ENCODE results near the gene MED22. TPM values are rescaled to one million over a fixed set of nuclear protein-coding genes. Genes with fewer than 3 reads are reported as not detected.

Gene MED22
- total and polyA plus RNA-seq, 2 experiments from 2014 or later: 20.9 to 85.7 TPM

GRCh38 chr9:133323211-133323610, 24.7 kb downstream of the MED22 start:
- Histone ChIP-seq H3K36me3 (ENCODE audit: insufficient read depth) (no peaks in the 10 kb centered on the region), H3K4me3 (no peak overlapping the region), H2AFZ (no peak overlapping the region), H3K9me2 (ENCODE audit: insufficient read depth) (no peaks in the 10 kb centered on the region), H3K27ac (ENCODE audit: low read depth) (no peak overlapping the region), H3K79me2 (replicated peaks; ENCODE audit: insufficient read depth) (no peaks in the 10 kb centered on the region), H3K4me2 (no peak overlapping the region), H3K4me1 (ENCODE audit: insufficient read depth) (no peaks in the 10 kb centered on the region), H3F3A (replicated peaks; ENCODE audit: low read depth) (no peaks in the 10 kb centered on the region), H3K27me3 (ENCODE audit: insufficient read depth) (no peaks in the 10 kb centered on the region), H4K20me1 (replicated peaks; ENCODE audit: insufficient read depth) (no peaks in the 10 kb centered on the region)
- peaks cover 7% of the 10 kb centered on the region for H3K36me3 Mint-ChIP-seq (ENCODE audit: low read depth)
- no peak for ATAC-seq
- no peak overlapping the region for H3K4me3 Mint-ChIP-seq
- TF ChIP-seq ZNF331 (CRISPR knock-in tag; IDR thresholded peaks at IDR 0.05; ENCODE audit: low read depth) (no peak), CREB1 (CRISPR knock-in tag; IDR thresholded peaks at IDR 0.05; ENCODE audit: low read depth) (no peak), POLR2AphosphoS5 (IDR thresholded peaks at IDR 0.05; ENCODE audit: low read depth) (no peak), JUNB (IDR thresholded peaks at IDR 0.05; ENCODE audit: unreplicated experiment) (no peak)
- DNase-seq (ENCODE audit: low spot score): no peak
- H3K27me3 Mint-ChIP-seq (ENCODE audit: insufficient read depth, low read depth, poor library complexity): peaks cover 15% of the 10 kb centered on the region
- no peaks in the 10 kb centered on the region for H3K4me1 Mint-ChIP-seq
- H3K27ac Mint-ChIP-seq: no peak overlapping the region
- H3K9me3 Mint-ChIP-seq: peaks cover 27% of the 10 kb centered on the region

DNA sequence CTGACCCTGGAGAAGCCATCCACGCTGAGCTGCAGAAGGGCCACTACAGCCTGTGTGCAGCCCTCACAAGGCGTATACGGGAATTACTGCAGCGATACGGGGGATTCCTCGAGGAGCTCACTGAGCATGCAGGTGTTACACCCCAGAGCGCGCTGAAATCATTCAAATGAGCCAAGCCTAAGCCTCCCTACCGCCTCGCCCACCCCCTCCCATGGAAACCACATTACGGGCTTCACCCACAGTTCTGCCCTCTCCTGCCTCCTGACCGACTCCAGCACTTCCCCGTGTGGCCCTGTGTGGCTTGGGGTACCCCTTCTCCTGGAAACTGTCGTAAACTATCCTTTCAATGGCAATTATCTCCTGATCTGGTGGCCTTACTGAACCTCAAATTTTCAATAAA, 25.2 kb downstream of the MED22 start:
- Mint-ChIP-seq H3K4me3 (no peak overlapping the region), H3K27me3 (ENCODE audit: insufficient read depth, low read depth, poor library complexity) (peaks cover 12% of the 10 kb centered on the region), H3K4me1 (no peaks in the 10 kb centered on the region), H3K27ac (no peak overlapping the region), H3K36me3 (ENCODE audit: low read depth) (peaks cover 7% of the 10 kb centered on the region), H3K9me3 (peaks cover 27% of the 10 kb centered on the region)
- Histone ChIP-seq H3K4me3 (no peak overlapping the region), H4K20me1 (replicated peaks; ENCODE audit: insufficient read depth) (no peaks in the 10 kb centered on the region), H3K4me2 (no peak overlapping the region), H3F3A (replicated peaks; ENCODE audit: low read depth) (no peaks in the 10 kb centered on the region), H3K27me3 (ENCODE audit: insufficient read depth) (no peaks in the 10 kb centered on the region), H3K9me2 (ENCODE audit: insufficient read depth) (no peaks in the 10 kb centered on the region), H2AFZ (no peak overlapping the region), H3K27ac (ENCODE audit: low read depth) (no peak overlapping the region), H3K36me3 (ENCODE audit: insufficient read depth) (no peaks in the 10 kb centered on the region), H3K79me2 (replicated peaks; ENCODE audit: insufficient read depth) (no peaks in the 10 kb centered on the region), H3K4me1 (ENCODE audit: insufficient read depth) (no peaks in the 10 kb centered on the region)
- DNase-seq (ENCODE audit: low spot score) (no peak), ATAC-seq (no peak)
- TF ChIP-seq EZH2phosphoT487 (IDR thresholded peaks at IDR 0.05; ENCODE audit: unreplicated experiment) (no peak), ZNF331 (CRISPR knock-in tag; IDR thresholded peaks at IDR 0.05; ENCODE audit: low read depth) (no peak), POLR2AphosphoS5 (IDR thresholded peaks at IDR 0.05; ENCODE audit: low read depth) (no peak), JUNB (IDR thresholded peaks at IDR 0.05; ENCODE audit: unreplicated experiment) (no peak), STAT1 (IDR thresholded peaks at IDR 0.05; ENCODE audit: unreplicated experiment) (no peak), ETS1 (IDR thresholded peaks at IDR 0.05) (no peak), EZH2 (IDR thresholded peaks at IDR 0.05; ENCODE audit: low read depth, unreplicated experiment) (no peak)
- TF ChIP-seq, protein P1, sequence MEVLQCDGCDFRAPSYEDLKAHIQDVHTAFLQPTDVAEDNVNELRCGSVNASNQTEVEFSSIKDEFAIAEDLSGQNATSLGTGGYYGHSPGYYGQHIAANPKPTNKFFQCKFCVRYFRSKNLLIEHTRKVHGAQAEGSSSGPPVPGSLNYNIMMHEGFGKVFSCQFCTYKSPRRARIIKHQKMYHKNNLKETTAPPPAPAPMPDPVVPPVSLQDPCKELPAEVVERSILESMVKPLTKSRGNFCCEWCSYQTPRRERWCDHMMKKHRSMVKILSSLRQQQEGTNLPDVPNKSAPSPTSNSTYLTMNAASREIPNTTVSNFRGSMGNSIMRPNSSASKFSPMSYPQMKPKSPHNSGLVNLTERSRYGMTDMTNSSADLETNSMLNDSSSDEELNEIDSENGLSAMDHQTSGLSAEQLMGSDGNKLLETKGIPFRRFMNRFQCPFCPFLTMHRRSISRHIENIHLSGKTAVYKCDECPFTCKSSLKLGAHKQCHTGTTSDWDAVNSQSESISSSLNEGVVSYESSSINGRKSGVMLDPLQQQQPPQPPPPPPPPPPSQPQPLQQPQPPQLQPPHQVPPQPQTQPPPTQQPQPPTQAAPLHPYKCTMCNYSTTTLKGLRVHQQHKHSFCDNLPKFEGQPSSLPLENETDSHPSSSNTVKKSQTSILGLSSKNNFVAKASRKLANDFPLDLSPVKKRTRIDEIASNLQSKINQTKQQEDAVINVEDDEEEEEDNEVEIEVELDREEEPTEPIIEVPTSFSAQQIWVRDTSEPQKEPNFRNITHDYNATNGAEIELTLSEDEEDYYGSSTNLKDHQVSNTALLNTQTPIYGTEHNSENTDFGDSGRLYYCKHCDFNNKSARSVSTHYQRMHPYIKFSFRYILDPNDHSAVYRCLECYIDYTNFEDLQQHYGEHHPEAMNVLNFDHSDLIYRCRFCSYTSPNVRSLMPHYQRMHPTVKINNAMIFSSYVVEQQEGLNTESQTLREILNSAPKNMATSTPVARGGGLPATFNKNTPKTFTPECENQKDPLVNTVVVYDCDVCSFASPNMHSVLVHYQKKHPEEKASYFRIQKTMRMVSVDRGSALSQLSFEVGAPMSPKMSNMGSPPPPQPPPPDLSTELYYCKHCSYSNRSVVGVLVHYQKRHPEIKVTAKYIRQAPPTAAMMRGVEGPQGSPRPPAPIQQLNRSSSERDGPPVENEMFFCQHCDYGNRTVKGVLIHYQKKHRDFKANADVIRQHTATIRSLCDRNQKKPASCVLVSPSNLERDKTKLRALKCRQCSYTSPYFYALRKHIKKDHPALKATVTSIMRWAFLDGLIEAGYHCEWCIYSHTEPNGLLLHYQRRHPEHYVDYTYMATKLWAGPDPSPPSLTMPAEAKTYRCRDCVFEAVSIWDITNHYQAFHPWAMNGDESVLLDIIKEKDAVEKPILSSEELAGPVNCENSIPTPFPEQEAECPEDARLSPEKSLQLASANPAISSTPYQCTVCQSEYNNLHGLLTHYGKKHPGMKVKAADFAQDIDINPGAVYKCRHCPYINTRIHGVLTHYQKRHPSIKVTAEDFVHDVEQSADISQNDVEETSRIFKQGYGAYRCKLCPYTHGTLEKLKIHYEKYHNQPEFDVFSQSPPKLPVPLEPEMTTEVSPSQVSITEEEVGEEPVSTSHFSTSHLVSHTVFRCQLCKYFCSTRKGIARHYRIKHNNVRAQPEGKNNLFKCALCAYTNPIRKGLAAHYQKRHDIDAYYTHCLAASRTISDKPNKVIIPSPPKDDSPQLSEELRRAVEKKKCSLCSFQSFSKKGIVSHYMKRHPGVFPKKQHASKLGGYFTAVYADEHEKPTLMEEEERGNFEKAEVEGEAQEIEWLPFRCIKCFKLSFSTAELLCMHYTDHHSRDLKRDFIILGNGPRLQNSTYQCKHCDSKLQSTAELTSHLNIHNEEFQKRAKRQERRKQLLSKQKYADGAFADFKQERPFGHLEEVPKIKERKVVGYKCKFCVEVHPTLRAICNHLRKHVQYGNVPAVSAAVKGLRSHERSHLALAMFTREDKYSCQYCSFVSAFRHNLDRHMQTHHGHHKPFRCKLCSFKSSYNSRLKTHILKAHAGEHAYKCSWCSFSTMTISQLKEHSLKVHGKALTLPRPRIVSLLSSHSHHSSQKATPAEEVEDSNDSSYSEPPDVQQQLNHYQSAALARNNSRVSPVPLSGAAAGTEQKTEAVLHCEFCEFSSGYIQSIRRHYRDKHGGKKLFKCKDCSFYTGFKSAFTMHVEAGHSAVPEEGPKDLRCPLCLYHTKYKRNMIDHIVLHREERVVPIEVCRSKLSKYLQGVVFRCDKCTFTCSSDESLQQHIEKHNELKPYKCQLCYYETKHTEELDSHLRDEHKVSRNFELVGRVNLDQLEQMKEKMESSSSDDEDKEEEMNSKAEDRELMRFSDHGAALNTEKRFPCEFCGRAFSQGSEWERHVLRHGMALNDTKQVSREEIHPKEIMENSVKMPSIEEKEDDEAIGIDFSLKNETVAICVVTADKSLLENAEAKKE (CRISPR knock-in tag; IDR thresholded peaks at IDR 0.05): no peak
- TF ChIP-seq, protein P2, sequence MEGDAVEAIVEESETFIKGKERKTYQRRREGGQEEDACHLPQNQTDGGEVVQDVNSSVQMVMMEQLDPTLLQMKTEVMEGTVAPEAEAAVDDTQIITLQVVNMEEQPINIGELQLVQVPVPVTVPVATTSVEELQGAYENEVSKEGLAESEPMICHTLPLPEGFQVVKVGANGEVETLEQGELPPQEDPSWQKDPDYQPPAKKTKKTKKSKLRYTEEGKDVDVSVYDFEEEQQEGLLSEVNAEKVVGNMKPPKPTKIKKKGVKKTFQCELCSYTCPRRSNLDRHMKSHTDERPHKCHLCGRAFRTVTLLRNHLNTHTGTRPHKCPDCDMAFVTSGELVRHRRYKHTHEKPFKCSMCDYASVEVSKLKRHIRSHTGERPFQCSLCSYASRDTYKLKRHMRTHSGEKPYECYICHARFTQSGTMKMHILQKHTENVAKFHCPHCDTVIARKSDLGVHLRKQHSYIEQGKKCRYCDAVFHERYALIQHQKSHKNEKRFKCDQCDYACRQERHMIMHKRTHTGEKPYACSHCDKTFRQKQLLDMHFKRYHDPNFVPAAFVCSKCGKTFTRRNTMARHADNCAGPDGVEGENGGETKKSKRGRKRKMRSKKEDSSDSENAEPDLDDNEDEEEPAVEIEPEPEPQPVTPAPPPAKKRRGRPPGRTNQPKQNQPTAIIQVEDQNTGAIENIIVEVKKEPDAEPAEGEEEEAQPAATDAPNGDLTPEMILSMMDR (conservative IDR thresholded peaks at IDR 0.05; ENCODE audit: low read depth in 2 of 2): no peak
